Inferior parietal cortex (tissue), 1 donor: ENCODE data around the gene RPS19.

ENCODE experiments used
- DNase-seq: peaks from one replicate; pipeline ENCODE4 v3.0.0-alpha.2; 2016; ENCODE audit errors: extremely low spot score

Gene RPS19

GRCh38 chr19:41879080-41879479, 19.0 kb downstream of the RPS19 start:
- no peak for DNase-seq

GRCh38 chr19:41879670-41880328, 19.7 kb downstream of the RPS19 start:
- no peak for DNase-seq

GRCh38 chr19:41880329-41880708, 20.3 kb downstream of the RPS19 start:
- no peak for DNase-seq

- DNase-seq = no peak
These were observed 22.8 kb downstream of the RPS19 start, which contains the start of gene ARHGEF1 for GRCh38 chr19:41882568-41883462. Gene ARHGEF1 (plus strand): TSS chr19:41883184. CDS start chr19:41888083, 4,899 bp downstream.

GRCh38 chr19:41883463-41883820, 23.4 kb downstream of the RPS19 start:
- DNase-seq = no peak

- DNase-seq = peak; percentile 93
These were observed 24.0 kb downstream of the RPS19 start for GRCh38 chr19:41883821-41884733.

GRCh38 chr19:41886761-41887710, 27.0 kb downstream of the RPS19 start:
- DNase-seq = no peak

GRCh38 chr19:41887711-41888382, 27.8 kb downstream of the RPS19 start:
- peak; percentile 30 for DNase-seq

GRCh38 chr19:41888926-41889325, 28.9 kb downstream of the RPS19 start:
- DNase-seq = no peak

- no peak for DNase-seq
These were observed 29.8 kb downstream of the RPS19 start for GRCh38 chr19:41889896-41890295.

- no peak for DNase-seq
These were observed 30.9 kb downstream of the RPS19 start for GRCh38 chr19:41890936-41891335.

GRCh38 chr19:41892173-41892902, 32.3 kb downstream of the RPS19 start:
- no peak for DNase-seq

- DNase-seq = no peak
These were observed 33.8 kb downstream of the RPS19 start for GRCh38 chr19:41893899-41894298.

GRCh38 chr19:41894350-41894749, 34.3 kb downstream of the RPS19 start:
- DNase-seq = no peak

GRCh38 chr19:41895745-41896580, 35.9 kb downstream of the RPS19 start:
- DNase-seq = no peak

GRCh38 chr19:41896581-41896942, 36.5 kb downstream of the RPS19 start:
- DNase-seq = no peak

GRCh38 chr19:41897181-41897580, 37.1 kb downstream of the RPS19 start:
- DNase-seq = no peak

GRCh38 chr19:41897820-41898219, 37.8 kb downstream of the RPS19 start:
- DNase-seq = no peak

GRCh38 chr19:41898235-41898634, 38.2 kb downstream of the RPS19 start:
- DNase-seq = no peak
